Stromal cell of bone marrow (primary cell): ENCODE measurements around the gene HS6ST1.

ENCODE experiments used
- DNase-seq: peaks from one replicate; pipeline ENCODE4 v3.0.0-alpha.2; 2012; ENCODE audit warnings: low read depth

Gene HS6ST1

DNA sequence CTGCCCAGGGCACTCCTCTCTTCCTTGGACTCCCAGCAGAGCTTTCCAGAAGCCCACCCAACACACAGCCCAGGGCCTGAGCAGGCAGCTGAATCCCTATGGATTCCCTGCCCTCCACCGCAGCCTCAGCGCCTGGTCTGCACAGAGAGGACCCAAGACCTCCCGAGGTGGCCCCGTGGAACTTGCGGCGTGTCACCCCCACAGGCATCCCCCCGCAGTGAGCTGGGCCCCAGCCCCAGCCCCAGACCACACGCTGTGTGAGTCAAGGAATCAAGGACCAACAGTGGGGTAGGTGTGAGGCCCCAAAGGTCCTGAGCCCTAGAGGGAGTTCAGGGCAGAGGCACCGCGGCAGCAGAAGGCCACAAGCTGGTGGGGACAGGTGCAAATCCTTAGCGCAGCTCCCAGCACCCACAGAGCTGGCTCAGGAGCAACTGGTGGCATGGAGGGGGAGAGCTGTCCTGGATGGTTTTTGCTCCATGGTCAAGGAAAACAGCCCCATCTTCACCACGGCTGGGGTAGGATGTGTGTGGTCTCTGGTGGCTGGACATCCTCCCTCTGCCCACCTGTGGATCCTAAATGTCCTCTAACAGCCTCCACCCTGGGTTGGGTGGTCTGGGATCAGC is 8.5 kb downstream of the HS6ST1 start:
- no peak for DNase-seq

DNA sequence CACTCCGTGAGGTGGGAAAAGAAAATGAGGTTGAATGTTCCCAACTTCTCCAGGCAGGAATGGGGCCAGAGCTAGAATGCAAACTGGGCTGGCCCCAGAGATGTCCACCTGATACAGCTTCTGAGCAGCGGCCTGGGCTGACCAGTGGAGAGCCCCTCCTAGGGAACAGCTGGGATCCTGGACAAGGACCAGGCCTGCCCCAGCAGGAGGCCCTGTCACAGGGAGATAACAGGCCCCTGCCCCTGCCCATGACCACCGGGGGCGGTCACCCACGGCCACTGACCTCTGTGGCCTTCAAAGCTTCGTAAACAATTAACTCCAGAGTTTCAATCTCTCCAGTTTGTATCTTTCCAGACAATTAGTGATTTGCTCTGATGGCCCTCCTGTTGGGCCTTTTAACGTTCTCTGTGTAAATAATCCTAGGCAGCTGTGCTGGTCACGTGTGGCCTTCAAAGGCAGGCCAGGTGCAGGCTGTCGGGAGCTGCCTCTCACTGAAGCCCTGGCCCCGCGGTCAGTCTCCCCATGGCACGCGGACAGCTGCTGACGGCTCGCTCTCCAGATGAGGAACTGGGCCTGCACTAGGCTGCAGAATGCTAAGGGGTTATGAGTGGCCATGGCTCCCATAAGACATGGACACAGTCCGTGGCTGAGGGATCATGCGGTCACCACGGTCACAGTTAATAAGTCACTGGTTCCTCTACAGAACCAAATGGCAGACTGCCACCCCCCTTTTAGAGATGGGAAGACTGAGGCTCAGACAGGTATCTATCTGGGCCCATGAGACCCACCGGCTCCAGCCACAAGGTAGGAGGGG is 9.2 kb downstream of the HS6ST1 start:
- no peak for DNase-seq

- no peak for DNase-seq
Measured at GRCh38 chr2:128308889-128309279, 9.8 kb downstream of the HS6ST1 start.

DNA sequence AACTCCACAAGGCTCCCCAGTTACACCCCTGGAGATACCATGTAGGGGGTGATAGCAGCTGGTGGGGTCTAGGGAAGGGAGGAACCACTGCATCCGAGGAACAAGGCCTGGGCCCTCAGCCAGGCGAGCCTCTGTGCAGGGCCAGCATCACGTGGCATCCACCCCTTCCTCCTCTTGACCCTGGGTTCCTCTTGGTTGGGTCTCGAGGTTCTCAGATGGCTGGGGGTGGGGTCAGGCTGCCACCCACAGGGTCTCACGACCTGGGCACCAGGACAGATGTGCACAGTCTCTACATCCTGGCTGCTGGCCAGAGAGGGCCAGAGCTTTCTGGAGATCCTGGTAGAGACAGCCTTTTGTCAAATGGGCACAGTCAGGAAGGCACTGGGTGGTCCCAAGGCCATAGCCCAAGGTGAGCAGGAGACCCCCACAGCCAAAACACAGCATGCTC is 10.4 kb downstream of the HS6ST1 start:
- DNase-seq: no peak

GRCh38 chr2:128307595-128307994 is 11.1 kb downstream of the HS6ST1 start:
- no peak for DNase-seq

GRCh38 chr2:128306931-128307460 is 11.7 kb downstream of the HS6ST1 start:
- DNase-seq: no peak

- peak; percentile 78 for DNase-seq
Measured at GRCh38 chr2:128306081-128306930, 12.4 kb downstream of the HS6ST1 start.

- DNase-seq: no peak
Measured at GRCh38 chr2:128305555-128306080, 13.1 kb downstream of the HS6ST1 start.

DNA sequence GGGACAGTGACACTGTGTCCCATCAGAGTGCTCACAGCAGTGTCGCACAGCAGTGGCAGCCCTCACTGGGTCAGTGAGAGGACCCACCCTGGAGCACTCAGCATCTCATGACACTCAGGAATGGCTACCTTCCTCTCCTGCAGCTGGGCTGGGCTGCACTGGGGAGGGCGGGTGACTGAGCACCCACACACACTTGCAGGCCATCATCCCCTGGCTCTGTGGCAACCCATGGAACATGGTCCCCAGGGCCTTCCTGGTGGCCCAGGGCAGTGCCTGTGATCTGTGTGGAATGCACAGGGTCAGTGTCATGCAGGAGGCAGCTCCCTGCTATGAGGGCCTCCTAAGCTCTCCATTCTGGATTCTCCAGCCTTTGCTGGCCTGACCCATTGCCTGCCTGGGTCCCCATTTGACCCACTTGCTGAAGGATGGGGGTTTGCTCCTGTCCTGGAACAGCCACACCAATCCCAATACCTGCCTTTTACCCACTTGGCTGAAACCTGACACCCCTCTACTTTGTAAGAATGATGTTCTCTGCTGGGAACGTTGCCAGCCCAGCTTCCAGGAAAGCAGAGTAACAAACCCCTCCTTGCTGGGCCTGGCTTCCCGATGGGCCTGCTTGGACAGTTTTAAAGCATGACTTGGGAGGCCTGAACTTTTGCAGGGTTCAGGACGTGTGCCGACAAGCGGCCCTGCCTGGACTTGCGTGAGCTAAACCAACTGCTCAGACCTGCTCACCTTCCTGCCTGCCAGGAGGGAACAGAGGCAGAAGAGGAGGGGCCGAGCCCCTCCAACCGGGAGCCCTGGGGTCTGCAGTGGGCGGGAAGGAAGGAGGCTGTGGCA is 13.7 kb downstream of the HS6ST1 start:
- peak; percentile 83 for DNase-seq

- DNase-seq: no peak
Measured at GRCh38 chr2:128304330-128304714, 14.3 kb downstream of the HS6ST1 start.

- no peak for DNase-seq
Measured at GRCh38 chr2:128303911-128304310, 14.8 kb downstream of the HS6ST1 start.

DNA sequence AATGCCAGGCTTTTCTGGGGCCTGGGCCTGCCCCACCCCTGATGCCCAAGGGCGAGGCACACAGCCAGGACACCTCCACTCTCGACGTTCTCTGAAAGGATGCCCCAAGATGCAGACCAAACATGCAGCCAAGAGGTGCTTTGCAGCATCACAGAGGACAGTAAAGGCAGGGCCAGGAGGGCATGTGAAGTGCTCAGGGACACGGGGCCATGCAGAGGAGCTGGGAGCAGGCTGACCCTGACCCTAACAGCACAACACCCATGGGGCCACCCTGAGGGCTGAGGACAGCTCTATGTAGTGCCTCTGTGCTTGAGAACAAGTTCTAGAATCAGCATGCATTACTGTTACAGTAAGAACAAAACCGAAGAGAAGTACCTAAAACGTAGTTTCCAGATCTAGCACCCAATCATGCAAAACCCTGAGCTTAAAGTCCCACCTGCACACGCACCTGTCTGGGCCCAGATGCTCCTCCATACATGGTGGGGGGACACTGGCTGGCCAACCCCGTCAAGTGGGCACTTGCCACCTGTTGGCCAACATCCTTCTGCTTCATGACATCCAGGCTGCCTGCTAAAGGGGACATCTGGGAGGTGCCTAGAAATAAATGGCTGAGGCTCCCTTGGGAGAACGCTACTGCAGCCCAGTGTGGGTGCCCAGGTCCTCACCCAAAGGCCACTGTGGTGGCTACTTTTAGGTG is 15.4 kb downstream of the HS6ST1 start:
- no peak for DNase-seq

GRCh38 chr2:128302744-128303067 is 16.0 kb downstream of the HS6ST1 start:
- DNase-seq: no peak

DNA sequence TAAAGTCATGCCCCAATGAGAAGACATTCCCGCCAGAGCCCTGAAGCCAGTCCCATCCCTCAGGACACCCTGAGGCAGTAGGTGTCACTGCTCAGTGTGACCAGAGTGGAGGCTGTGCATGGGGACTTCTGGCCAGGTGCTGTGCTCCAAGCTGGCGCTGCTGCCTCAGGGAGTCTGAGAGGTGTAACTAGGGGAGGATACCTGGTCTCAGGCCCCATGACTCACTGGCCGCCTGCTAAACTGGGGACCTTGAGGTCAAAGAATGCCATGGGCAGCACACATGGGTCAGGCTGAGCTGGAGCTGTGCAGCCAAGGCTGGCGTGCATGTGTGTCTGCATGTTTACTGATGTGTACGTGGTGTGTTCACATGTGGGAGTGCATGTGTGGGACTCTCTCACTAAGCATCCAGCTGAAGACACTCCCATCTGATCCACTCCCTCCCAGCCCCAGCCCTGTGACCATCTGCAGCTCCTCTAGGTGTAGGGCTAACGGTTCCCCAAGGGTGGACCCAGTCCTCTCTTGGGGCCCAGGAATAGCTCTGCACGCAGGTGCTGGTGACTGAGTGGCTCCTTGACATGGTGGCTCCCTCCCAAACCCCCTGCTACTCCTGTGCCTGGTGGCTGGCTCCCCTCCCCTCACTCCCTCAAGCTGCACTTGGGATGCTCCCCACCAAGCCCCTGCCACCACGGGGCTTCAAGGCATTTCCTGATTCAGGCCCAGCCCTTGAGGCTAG is 16.5 kb downstream of the HS6ST1 start:
- no peak for DNase-seq

DNA sequence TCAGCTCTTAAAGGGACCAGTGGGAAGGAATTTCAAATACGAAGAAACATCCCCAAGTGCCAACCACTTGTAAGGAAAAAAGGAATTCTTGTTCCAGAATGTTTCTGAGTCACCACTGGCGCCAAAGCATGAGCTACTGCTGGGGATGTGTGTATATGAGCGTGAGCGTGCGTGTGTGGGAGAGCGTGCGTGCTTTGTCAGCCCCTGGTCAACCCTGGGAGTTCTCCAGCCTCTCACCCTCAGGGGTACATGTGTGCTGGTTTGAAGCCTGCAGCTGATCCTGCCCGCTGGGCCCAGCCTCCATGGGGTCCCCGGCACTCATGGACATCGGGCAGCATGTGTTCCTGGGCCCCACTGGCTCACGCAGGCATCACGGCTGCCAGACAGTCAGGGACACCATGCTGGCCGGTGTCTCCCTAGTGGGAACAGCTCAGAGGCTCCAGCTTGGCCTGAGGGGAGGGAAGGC is 17.1 kb downstream of the HS6ST1 start:
- DNase-seq: peak; percentile 89

GRCh38 chr2:128301021-128301420 is 17.6 kb downstream of the HS6ST1 start:
- no peak for DNase-seq

- no peak for DNase-seq
Measured at GRCh38 chr2:128300151-128301020, 18.3 kb downstream of the HS6ST1 start.

DNA sequence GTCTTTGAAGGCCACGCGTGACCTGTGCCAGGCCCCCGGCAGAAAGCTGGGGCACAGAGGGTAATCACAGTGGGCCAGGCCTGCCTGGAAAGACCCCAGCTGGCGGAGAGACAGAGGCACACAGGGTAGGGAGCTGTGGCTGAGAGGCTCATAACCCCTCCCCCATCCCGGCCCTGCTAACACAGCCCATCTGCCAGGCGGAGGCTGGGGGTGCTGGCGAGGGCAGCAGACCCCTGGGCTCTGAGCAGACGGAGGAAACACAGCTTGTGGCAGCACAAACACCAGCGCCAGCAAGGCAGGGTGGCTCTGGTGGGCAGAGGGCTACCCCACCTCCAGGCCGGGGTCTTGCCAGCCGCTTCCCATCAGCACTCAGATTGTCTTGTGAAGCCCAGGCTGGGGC is 19.0 kb downstream of the HS6ST1 start:
- DNase-seq: no peak
